ENCODE results near the gene HES5. TPM values are rescaled to one million over a fixed set of nuclear protein-coding genes. Genes with fewer than 3 reads are reported as not detected.

Gene HES5
- total and polyA plus RNA-seq, 2 donors (not counting 1 experiment from before 2014, with no cell fraction given), result not detected

DNA sequence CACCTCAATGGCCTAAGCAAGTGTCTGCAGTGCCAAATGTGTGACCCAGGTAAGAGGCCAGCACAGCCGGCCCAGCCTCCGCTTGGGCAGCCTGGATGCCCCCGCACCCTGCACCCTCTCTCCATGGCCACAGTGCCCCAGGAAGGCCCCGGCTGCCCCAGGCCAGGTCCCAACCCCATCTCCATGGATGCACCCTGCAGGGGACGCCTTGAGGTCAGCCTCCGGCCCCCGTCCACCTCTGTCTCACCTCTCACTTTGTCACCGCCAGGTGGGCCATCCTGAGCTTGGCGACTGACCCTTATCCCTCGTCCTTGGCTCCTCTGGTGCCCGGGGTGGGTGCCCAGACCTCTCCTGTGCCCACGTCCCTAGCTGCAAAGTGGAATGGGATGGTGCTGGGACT is 28.4 kb upstream of the HES5 start:
- Histone ChIP-seq H3K9ac (ENCODE audit: insufficient read depth, low read length) (no peak overlapping the region), H3K79me2 (ENCODE audit: control insufficient read depth, insufficient read depth, low read length) (no peaks in the 10 kb centered on the region), H3K36me3 (ENCODE audit: control insufficient read depth, insufficient read depth, low read length) (peaks cover 5% of the 10 kb centered on the region), H3K27ac (ENCODE audit: insufficient read depth, low read length) (no peak overlapping the region), H4K20me1 (ENCODE audit: control insufficient read depth, extremely low read depth, insufficient read depth, low read length) (no peaks in the 10 kb centered on the region), H3K4me3 (replicated peaks in 1 of 4; ENCODE audit: control extremely low read depth in 1 of 4, insufficient read depth in 1 of 4, low read depth in 3 of 4, low read length in 4 of 4) (no peak overlapping the region), H3K9me3 (ENCODE audit: control insufficient read depth, insufficient read depth, low read depth, low read length) (no peaks in the 10 kb centered on the region), H3K27me3 (ENCODE audit: control insufficient read depth, insufficient read depth, low read length) (no peaks in the 10 kb centered on the region), H3K4me1 (ENCODE audit: control insufficient read depth, extremely low read depth, insufficient read depth, low read length) (peaks cover 5% of the 10 kb centered on the region), H3K4me2 (ENCODE audit: extremely low read depth, insufficient read depth, low read length) (no peak overlapping the region), H2AFZ (ENCODE audit: low read length) (no peak overlapping the region)
- DNase-seq (ENCODE audit: low read depth in 2 of 2), result no peak
- TF ChIP-seq, protein P1, sequence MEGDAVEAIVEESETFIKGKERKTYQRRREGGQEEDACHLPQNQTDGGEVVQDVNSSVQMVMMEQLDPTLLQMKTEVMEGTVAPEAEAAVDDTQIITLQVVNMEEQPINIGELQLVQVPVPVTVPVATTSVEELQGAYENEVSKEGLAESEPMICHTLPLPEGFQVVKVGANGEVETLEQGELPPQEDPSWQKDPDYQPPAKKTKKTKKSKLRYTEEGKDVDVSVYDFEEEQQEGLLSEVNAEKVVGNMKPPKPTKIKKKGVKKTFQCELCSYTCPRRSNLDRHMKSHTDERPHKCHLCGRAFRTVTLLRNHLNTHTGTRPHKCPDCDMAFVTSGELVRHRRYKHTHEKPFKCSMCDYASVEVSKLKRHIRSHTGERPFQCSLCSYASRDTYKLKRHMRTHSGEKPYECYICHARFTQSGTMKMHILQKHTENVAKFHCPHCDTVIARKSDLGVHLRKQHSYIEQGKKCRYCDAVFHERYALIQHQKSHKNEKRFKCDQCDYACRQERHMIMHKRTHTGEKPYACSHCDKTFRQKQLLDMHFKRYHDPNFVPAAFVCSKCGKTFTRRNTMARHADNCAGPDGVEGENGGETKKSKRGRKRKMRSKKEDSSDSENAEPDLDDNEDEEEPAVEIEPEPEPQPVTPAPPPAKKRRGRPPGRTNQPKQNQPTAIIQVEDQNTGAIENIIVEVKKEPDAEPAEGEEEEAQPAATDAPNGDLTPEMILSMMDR (conservative IDR thresholded peaks at IDR 0.05 in 1 of 2, IDR thresholded peaks at IDR 0.05 in 1 of 2; ENCODE audit: low read depth in 1 of 2, low read length in 2 of 2), result no peak
- TF ChIP-seq EZH2 (IDR thresholded peaks at IDR 0.05; ENCODE audit: low read length, missing control alignments), result no peak

DNA sequence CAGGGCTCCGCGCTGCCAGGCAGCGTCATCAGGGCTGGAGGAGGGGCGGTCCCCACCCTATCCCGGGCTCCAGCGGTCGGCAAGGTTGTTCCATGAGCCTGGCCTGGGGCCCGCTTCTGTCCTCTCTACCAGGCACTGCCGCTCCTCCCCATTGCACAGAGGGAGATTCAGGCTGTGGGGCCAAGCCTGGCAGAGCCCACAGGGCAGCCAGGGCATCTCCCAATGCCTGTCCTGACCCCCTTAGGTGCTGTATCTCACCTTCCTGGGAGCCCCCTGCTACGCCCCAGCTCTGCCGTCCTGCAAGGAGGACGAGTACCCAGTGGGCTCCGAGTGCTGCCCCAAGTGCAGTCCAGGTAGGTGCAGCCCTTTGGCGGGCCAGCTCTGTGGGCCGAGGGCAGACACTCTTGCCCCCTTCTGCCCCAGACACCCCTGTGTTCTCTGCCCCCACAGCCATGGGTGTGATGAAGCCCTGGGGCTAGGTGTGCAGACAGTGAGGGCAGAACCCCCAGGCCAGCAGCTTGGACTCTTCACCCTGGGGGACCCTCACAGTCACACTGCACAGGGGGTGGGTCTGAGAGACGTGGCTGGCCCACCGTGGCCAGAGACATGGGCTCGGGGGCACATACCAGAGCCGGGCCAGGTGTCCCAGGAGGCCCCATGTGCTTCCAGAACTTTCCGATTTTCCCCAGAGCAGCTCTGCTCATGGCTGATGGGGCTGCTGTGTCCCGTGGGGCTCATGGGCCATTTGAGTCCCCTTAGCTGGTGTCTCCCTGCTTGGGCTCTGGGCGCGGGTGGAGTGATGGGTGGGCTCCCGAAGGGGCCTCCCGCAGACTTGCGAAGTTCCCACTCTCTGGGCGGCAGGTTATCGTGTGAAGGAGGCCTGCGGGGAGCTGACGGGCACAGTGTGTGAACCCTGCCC is 27.7 kb upstream of the HES5 start:
- H3K79me2 ChIP-seq (ENCODE audit: control insufficient read depth, insufficient read depth, low read length), result no peaks in the 10 kb centered on the region
- no peaks in the 10 kb centered on the region for H3K27me3 ChIP-seq (ENCODE audit: control insufficient read depth, insufficient read depth, low read length)
- H3K36me3 ChIP-seq (ENCODE audit: control insufficient read depth, insufficient read depth, low read length), result peaks cover 5% of the 10 kb centered on the region
- peak overlapping the region; percentile 88 for H3K4me2 ChIP-seq (ENCODE audit: extremely low read depth, insufficient read depth, low read length)
- no peaks in the 10 kb centered on the region for H3K9me3 ChIP-seq (ENCODE audit: control insufficient read depth, insufficient read depth, low read depth, low read length)
- H3K27ac ChIP-seq (ENCODE audit: insufficient read depth, low read length), result no peak overlapping the region
- no peaks in the 10 kb centered on the region for H4K20me1 ChIP-seq (ENCODE audit: control insufficient read depth, extremely low read depth, insufficient read depth, low read length)
- H3K4me1 ChIP-seq (ENCODE audit: control insufficient read depth, extremely low read depth, insufficient read depth, low read length), result peaks cover 5% of the 10 kb centered on the region
- H2AFZ ChIP-seq (ENCODE audit: low read length), result no peak overlapping the region
- H3K9ac ChIP-seq (ENCODE audit: insufficient read depth, low read length), result no peak overlapping the region
- H3K4me3 ChIP-seq (replicated peaks in 1 of 4; ENCODE audit: control extremely low read depth in 1 of 4, insufficient read depth in 1 of 4, low read depth in 3 of 4, low read length in 4 of 4), result peak overlapping the region in 1 of 4 experiments; percentile 75
- TF ChIP-seq, protein P1 (conservative IDR thresholded peaks at IDR 0.05 in 1 of 2, IDR thresholded peaks at IDR 0.05 in 1 of 2; ENCODE audit: low read depth in 1 of 2, low read length in 2 of 2), result no peak
- TF ChIP-seq EZH2 (IDR thresholded peaks at IDR 0.05; ENCODE audit: low read length, missing control alignments), result no peak
- no peak for DNase-seq (ENCODE audit: low read depth in 2 of 2)

DNA sequence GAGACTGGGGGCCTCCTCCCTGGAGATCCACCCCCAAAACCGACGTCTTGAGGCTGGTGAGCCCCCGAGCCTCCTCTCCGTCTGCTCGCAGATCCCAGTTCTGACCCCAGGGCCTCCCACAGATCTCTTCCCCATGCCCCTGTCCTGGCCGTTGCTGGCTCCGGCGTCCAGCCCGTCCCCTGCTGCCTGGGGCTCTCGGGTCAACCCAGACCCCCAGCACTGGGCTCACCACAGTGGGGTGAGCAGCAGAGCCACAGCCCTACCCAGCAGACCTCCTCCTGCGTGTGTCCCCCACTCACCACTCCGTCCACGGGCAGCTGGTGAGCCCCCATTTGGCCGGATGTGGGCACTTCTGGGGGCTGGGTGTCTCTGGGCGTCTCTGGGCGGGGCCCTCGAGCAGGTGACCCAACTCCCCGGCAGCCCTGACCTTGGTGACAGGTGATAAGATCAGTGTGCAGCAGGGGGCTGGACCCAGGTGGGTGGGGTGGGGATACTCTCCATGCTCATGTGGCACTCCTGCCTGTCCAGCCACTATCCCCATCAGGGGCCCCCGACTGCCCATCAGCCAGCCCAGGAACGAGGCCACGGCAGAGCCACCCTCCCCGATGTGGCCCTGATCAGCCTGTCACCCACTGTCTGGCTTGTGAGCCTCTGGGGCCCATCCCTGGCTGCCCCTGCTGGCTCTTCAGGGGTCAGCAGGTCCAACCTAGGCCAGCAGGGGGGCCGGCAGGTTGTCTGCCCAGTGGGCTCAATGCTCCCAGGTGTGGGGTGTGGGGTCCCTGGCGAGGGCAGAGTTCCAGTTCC is 26.8 kb upstream of the HES5 start:
- H3K4me1 ChIP-seq (ENCODE audit: control insufficient read depth, extremely low read depth, insufficient read depth, low read length), result peaks cover 5% of the 10 kb centered on the region
- H2AFZ ChIP-seq (ENCODE audit: low read length), result peak overlapping the region; percentile 72
- H3K9ac ChIP-seq (ENCODE audit: insufficient read depth, low read length), result peak overlapping the region; percentile 63
- TF ChIP-seq, protein P1 (conservative IDR thresholded peaks at IDR 0.05 in 1 of 2, IDR thresholded peaks at IDR 0.05 in 1 of 2; ENCODE audit: low read depth in 1 of 2, low read length in 2 of 2), result no peak
- no peak for TF ChIP-seq EZH2 (IDR thresholded peaks at IDR 0.05; ENCODE audit: low read length, missing control alignments)
- no peaks in the 10 kb centered on the region for H3K79me2 ChIP-seq (ENCODE audit: control insufficient read depth, insufficient read depth, low read length)
- peak overlapping the region; percentile 83 for H3K27ac ChIP-seq (ENCODE audit: insufficient read depth, low read length)
- peaks cover 3% of the 10 kb centered on the region for H3K36me3 ChIP-seq (ENCODE audit: control insufficient read depth, insufficient read depth, low read length)
- DNase-seq (ENCODE audit: low read depth in 2 of 2), result no peak
- H3K4me3 ChIP-seq (replicated peaks in 1 of 4; ENCODE audit: control extremely low read depth in 1 of 4, insufficient read depth in 1 of 4, low read depth in 3 of 4, low read length in 4 of 4), result peak overlapping the region; percentile 45 to 75 (median 56)
- H3K4me2 ChIP-seq (ENCODE audit: extremely low read depth, insufficient read depth, low read length), result peak overlapping the region; percentile 88
- no peaks in the 10 kb centered on the region for H4K20me1 ChIP-seq (ENCODE audit: control insufficient read depth, extremely low read depth, insufficient read depth, low read length)
- no peaks in the 10 kb centered on the region for H3K27me3 ChIP-seq (ENCODE audit: control insufficient read depth, insufficient read depth, low read length)
- H3K9me3 ChIP-seq (ENCODE audit: control insufficient read depth, insufficient read depth, low read depth, low read length), result no peaks in the 10 kb centered on the region

Measured in fibroblast of lung (primary cell).